ENCODE results near the gene SEMA6B. TPM values are rescaled to one million over a fixed set of nuclear protein-coding genes. Genes with fewer than 3 reads are reported as not detected.

The SEMA6B gene
- polyA plus RNA-seq, 1 donor: 44.3 TPM

- no peak for DNase-seq (ENCODE audit: low read depth)
Measured at GRCh38 chr19:4494691-4495064, 64.8 kb downstream of the SEMA6B start.

GRCh38 chr19:4493929-4494690, 65.4 kb downstream of the SEMA6B start:
- DNase-seq (ENCODE audit: low read depth): no peak

GRCh38 chr19:4493104-4493928, 66.2 kb downstream of the SEMA6B start:
- no peak for DNase-seq (ENCODE audit: low read depth)

Other genes with a start within 250 kb of the SEMA6B start
- gene STAP2, start 220.9 kb downstream of the SEMA6B start, polyA plus RNA-seq (ENCODE audit: insufficient read length): 4.9 TPM
- 15.9 TPM for gene MPND, start 216.1 kb downstream of the SEMA6B start, polyA plus RNA-seq (ENCODE audit: insufficient read length)
- 57.7 TPM for gene SH3GL1, start 159.1 kb downstream of the SEMA6B start, polyA plus RNA-seq (ENCODE audit: insufficient read length)
- gene CHAF1A, start 157.0 kb downstream of the SEMA6B start, polyA plus RNA-seq (ENCODE audit: insufficient read length): 11.1 TPM
- 106 TPM for gene UBXN6, start 101.9 kb downstream of the SEMA6B start, polyA plus RNA-seq (ENCODE audit: insufficient read length)
- 70.0 TPM for gene HDGFL2, start 87.4 kb downstream of the SEMA6B start, polyA plus RNA-seq (ENCODE audit: insufficient read length)
- gene PLIN4, start 41.2 kb downstream of the SEMA6B start, polyA plus RNA-seq (ENCODE audit: insufficient read length): 12.8 TPM
- 2.9 TPM for gene PLIN5, start 24.5 kb downstream of the SEMA6B start, polyA plus RNA-seq (ENCODE audit: insufficient read length)
- gene LRG1, start 19.6 kb downstream of the SEMA6B start, polyA plus RNA-seq (ENCODE audit: insufficient read length): 0.49 TPM
- 9.5 TPM for gene TNFAIP8L1, start 79.8 kb upstream of the SEMA6B start, polyA plus RNA-seq (ENCODE audit: insufficient read length)
- gene MYDGF, start 110.7 kb upstream of the SEMA6B start, polyA plus RNA-seq (ENCODE audit: insufficient read length): 55.5 TPM
- gene DPP9, start 164.2 kb upstream of the SEMA6B start, polyA plus RNA-seq (ENCODE audit: insufficient read length): 24.2 TPM
- 3.2 TPM for gene FEM1A, start 232.1 kb upstream of the SEMA6B start, polyA plus RNA-seq (ENCODE audit: insufficient read length)